Thyroid gland (tissue), 4 donors: ENCODE results near the gene WWC1.

Experiments used
- POLR2A ChIP-seq, 2 donors: fragments of 450-650 bp; IDR thresholded peaks; one replicate each; pipeline ENCODE4 v1.6.1; 2017; ENCODE audit warnings: antibody characterized with exemption in 2 of 2, mild to moderate bottlenecking in 2 of 2, moderate library complexity in 1 of 2
- TF ChIP-seq, protein P1 (sequence below), 6 experiments: fragments of 200-600 bp in 3 of 6; fragments of 450-650 bp in 3 of 6; sonication (generic) in 3 of 6; IDR thresholded peaks; one replicate each; pipeline ENCODE4 v1.5.1; 2016 to 2019; ENCODE audit warnings: antibody characterized with exemption in 6 of 6, mild to moderate bottlenecking in 2 of 6, inconsistent platforms in 1 of 6, moderate library complexity in 1 of 6

DNA sequence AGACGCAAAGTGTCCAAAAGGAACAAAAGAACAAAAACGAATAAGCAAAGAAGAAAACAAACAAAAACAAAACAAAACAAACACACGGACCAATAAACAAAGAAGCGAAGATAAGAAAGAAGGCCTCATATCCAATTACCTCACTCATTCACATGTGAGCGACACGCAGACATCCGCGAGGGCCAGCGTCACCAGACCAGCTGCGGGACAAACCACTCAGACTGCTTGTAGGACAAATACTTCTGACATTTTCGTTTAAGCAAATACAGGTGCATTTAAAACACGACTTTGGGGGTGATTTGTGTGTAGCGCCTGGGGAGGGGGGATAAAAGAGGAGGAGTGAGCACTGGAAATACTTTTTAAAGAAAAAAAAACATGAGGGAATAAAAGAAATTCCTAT is 28.3 kb upstream of the WWC1 start:
- TF ChIP-seq, protein P1, sequence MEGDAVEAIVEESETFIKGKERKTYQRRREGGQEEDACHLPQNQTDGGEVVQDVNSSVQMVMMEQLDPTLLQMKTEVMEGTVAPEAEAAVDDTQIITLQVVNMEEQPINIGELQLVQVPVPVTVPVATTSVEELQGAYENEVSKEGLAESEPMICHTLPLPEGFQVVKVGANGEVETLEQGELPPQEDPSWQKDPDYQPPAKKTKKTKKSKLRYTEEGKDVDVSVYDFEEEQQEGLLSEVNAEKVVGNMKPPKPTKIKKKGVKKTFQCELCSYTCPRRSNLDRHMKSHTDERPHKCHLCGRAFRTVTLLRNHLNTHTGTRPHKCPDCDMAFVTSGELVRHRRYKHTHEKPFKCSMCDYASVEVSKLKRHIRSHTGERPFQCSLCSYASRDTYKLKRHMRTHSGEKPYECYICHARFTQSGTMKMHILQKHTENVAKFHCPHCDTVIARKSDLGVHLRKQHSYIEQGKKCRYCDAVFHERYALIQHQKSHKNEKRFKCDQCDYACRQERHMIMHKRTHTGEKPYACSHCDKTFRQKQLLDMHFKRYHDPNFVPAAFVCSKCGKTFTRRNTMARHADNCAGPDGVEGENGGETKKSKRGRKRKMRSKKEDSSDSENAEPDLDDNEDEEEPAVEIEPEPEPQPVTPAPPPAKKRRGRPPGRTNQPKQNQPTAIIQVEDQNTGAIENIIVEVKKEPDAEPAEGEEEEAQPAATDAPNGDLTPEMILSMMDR (IDR thresholded peaks at IDR 0.05), result no peak
- TF ChIP-seq POLR2A (IDR thresholded peaks at IDR 0.05), result no peak
